HG03354 (cell line): ENCODE results near the gene KCNK4.

Experiments
- ATAC-seq: cut with Tn5 transposase; IDR thresholded peaks from one replicate; pipeline ENCODE4 v1.9.1; 2021; ENCODE audit warnings: mild to moderate bottlenecking; ENCODE audit not compliant: unreplicated experiment, poor library complexity, severe bottlenecking

The KCNK4 gene

DNA sequence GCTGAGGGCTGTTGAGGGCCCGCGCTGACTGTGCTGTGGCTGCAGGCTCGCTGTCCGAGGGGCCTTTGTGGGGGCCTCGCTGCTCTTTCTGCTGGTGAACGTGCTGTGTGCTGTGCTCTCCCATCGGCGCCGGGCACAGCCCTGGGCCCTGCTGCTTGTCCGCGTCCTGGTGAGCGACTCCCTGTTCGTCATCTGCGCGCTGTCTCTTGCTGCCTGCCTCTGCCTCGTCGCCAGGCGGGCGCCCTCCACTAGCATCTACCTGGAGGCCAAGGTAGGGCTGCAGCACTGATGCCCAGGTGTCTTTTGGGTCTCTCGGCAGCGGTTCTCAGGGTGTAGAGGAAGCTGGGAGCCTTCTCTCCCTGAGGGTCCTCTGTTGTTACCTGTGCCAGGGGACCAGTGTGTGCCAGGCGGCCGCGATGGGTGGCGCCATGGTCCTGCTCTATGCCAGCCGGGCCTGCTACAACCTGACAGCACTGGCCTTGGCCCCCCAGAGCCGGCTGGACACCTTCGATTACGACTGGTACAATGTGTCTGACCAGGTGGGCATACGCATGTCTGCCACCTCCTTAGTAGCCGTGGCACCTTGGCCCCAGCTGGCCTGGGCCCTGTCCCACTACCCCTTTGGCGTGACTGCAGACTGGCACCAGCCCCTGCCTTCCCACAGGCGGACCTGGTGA is 3.3 kb upstream of the KCNK4 start:
- ATAC-seq: no peak

DNA sequence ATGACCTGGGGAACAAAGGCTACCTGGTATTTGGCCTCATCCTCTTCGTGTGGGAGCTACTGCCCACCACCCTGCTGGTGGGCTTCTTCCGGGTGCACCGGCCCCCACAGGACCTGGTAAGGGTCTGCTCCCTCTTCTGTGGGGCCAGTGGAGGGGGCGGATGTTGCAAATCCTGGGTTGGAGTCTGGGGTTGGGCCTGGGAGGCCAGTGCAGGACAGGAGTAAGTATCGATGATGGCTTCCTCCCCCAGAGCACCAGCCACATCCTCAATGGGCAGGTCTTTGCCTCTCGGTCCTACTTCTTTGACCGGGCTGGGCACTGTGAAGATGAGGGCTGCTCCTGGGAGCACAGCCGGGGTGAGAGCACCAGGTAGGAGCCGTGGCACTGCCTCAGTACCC is 2.8 kb upstream of the KCNK4 start:
- no peak for ATAC-seq

DNA sequence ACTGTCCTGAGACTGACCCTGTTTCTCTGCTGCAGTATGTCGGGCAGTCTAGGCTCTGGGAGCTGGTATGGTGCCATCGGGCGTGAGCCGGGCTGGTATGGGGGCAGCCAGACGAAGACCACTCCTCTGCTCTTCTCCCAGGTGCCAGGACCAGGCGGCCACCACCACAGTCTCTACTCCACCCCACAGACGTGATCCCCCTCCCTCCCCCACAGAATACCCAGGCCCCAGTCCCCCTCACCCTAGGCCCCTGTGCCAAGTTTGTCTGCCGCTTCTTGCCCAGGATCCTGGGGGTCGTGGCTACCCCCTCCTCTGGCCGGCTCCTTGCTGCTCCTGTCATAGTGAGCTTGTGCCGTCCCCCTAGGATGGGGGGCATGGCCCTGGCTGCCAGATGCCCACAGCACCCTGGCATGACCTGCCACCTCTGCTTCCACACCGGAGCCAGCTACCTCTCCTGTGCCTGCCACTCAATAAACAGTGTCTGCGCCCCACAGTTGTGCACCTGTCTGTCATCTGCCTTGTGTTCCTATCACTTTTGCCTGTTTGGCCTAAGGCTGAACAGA is 2.0 kb upstream of the KCNK4 start:
- ATAC-seq: no peak

DNA sequence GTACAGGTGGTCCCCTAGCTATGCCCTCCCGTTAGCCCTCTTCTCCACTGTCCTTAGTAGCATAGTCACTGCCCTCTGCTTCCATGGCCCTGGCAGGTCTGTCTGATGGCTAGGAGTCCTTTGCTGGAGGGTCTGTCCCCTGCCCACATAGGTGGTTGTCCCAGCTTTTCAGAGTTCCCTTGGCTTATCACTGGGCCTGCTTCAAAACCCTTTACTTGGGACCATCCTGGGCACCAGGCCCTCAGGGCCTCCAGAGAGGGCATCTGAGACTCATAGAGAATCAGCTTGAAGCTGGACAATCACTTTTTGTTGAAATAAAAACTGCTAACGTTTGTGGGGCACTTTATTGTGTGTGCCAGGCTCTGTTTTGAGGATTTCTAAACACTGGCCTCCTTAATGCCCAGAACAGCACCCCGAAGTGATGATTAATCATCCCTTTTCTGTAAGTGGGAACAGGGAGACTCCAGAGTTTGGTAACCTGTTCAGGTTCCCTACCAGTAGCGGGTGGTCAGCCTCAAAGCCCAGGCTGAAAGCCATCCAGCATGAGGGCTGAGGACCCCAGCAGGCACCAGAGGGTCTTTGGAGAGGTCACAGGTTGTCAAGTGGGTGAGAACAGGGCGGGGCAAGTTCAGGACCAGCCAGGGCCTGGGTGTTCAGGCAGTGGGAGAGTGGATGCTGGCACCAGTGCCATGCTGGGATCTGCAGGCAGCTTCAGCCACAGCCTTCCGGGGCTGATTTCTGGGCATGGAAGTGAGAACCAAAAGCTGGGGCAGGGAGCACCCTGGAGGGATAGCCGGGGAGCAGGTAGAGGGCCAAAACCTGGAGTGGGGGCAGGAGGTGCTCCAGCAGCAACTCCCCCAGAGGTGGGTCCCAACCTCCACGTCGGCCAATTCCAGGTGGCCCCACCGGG is 495 bp upstream of the KCNK4 start:
- ATAC-seq: no peak

DNA sequence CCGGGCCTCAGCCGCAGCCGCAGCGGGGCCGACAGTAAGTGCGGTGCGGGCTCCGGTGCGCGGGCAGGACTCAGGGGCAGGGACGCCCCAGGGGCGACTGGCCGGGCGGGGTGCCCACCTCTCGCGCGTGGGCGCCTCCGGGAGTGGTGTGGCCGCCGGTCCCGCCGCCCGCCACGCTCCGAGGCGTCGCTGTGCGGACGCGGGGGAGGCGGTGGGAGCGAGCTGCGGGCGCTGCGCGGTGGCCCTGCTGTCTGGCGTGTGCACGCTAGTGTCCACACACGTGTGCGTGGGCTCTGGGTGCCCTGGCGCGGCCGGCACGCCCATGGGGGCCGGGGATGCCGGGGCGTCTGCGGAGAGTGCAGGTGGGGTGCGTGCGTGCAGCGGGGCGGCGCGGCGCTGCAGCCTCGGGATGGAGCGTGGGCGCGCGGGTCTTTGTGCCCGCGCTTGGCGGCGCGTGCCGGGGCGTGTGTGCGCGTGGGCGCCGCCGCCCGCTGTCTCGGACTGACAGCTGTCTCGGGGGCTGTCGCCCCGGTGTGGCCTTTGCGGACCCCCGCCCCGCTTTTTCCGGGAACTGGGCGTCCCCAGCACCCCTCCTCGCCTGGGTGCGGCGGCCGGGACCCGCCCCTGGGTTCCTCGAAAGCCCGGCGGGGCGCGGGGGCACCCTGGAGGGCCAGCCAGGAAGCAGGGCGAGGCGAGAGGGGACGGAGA is 804 bp downstream of the KCNK4 start:
- no peak for ATAC-seq

DNA sequence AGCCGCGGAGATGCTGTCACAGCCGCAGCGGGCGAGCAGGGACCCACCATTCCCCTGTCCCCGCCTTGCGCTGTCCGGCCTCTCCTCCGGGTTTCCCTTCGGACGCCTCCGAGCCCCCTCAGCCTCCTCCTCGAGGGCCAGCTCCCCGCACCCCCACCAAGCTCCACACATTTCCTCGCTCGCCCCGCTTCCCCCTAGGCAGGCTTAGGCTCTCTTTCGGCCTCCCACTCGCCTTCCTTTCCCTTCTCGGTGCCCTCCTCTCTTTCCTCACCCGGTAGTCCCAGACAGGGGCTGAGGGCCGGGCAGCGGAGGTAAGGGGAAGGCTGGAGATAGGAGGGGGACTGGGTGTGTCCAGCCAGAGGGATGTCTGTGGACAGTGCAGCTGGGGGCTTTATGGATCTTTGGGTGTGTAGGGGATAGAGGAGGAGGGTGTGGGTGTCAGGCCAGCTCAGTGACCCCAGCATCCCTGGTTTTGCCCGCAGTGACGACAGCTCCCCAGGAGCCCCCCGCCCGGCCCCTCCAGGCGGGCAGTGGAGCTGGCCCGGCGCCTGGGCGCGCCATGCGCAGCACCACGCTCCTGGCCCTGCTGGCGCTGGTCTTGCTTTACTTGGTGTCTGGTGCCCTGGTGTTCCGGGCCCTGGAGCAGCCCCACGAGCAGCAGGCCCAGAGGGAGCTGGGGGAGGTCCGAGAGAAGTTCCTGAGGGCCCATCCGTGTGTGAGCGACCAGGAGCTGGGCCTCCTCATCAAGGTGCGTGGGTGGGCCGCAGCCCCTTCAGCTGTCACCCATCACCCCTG is 1.6 kb downstream of the KCNK4 start:
- no peak for ATAC-seq

DNA sequence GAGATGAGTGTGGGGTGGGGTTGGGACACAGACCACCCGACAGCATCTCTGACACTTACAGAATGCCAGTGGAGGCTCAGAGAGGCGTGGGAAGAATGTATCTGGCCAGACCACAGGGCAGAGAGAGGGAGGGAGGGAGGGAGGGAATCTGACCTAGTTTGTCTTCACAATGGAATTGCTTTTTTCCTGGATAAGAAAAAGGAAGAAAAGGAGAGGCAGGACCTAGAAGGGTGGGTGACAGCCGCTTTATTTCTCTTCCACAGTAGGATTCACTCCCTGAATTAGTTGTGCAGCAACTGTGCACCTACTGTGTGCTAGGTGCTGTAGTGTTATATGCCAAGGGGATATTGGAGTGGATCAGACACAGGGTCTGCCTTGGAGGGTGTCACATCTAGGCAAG is 3.7 kb downstream of the KCNK4 start:
- ATAC-seq: no peak

DNA sequence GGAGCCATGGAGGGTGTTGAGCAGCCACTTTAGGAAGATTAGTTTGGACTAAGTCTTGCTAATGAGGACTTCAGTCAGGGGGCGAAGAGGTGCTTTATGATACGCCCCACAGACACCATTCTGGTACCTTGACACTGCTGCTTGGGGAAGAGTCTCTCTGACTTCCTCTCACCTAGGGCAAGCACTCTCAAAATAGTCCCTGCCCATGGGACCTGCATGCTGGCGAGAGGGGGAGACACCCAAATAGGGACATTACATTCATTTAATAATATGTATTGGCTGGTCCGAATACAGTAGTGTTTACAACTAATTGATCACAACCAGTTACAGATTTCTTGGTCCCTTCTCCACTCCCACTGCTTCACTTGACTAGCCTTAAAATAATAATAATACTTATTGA is 4.7 kb downstream of the KCNK4 start:
- ATAC-seq: no peak

DNA sequence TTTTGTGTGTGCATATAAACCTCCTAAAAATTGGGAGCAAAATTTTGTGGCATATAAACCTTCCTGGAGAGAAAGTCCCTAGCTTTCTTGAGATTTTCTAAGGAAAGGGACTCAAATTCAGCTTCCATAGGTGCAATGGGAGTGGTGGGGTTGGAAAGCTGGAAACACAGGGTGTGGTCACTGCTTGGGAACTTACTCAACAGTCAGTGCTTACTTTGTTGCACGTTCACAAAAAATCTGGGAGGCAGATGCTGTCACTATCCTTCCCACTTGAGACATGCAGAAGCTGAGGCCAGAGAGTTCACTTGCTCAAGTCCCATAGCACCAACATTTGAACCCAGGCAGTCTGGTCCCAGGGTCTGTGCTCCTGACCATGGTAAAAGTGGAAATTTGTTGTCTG is 5.1 kb downstream of the KCNK4 start:
- no peak for ATAC-seq

DNA sequence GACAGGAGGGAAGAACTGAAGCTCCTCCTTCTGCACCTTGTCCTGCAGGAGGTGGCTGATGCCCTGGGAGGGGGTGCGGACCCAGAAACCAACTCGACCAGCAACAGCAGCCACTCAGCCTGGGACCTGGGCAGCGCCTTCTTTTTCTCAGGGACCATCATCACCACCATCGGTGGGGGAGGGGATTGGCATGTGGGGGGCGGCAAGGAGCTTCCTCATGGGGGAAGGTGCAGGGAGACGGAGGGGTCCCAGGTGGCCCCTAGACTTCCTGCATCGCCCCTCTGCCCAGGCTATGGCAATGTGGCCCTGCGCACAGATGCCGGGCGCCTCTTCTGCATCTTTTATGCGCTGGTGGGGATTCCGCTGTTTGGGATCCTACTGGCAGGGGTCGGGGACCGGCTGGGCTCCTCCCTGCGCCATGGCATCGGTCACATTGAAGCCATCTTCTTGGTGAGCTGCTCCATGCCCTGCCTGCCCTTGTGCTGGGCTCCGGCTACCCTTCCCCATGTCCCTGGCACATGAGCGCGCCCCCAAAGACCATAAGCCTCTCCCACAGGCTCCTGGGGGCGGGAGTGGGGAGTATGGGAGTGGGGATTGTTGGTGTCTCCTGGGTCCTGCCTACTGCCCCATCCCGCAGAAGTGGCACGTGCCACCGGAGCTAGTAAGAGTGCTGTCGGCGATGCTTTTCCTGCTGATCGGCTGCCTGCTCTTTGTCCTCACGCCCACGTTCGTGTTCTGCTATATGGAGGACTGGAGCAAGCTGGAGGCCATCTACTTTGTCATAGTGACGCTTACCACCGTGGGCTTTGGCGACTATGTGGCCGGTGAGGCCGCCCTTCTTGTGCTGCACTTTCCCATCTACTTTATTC is 6.0 kb downstream of the KCNK4 start:
- ATAC-seq: no peak

DNA sequence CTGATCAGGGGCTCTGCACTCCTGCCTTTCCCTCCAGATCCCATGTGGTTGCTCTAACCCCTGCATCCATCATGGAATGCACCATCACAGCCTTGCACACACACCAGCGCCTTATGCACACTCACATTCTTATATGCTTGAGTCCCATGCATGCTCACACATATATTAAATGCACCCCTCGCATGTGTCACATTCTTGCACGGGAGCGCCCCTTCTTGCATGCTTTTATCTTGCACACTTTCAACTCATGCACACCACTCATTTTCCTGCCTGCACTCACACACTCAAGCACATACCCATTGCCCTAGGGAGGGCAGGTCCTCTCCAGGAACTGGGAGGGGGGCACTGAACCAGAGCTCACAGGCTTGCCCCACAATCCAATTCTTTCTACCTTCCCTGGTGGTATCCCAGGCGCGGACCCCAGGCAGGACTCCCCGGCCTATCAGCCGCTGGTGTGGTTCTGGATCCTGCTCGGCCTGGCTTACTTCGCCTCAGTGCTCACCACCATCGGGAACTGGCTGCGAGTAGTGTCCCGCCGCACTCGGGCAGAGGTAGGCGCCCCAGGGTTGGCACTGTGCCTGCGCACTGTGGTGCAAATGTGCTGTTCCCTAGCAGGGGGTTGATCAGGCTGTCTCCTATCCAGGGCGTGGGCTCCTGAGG is 6.7 kb downstream of the KCNK4 start:
- no peak for ATAC-seq

DNA sequence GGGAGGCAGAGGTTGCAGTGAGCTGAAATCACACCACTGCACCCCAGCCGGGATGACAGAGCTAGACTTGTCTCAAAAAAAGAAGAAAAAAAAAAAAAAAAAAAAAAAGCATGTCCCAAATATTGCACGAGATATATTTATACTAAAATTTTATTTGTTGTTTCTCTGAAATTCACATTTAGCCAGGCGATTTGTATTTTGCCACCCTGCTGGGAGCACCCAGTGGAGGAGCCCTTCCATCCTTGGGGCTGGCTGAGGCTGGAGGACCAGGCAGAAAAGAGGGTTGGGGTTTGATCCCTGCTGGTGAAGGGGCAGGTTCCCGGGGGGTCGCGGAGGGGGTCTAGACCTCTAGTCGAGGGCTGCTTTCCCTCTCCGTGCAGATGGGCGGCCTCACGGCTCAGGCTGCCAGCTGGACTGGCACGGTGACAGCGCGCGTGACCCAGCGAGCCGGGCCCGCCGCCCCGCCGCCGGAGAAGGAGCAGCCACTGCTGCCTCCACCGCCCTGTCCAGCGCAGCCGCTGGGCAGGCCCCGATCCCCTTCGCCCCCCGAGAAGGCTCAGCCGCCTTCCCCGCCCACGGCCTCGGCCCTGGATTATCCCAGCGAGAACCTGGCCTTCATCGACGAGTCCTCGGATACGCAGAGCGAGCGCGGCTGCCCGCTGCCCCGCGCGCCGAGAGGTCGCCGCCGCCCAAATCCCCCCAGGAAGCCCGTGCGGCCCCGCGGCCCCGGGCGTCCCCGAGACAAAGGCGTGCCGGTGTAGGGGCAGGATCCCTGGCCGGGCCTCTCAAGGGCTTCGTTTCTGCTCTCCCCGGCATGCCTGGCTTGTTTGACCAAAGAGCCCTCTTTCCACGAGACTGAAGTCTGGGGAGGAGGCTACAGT is 8.1 kb downstream of the KCNK4 start:
- no peak for ATAC-seq

DNA sequence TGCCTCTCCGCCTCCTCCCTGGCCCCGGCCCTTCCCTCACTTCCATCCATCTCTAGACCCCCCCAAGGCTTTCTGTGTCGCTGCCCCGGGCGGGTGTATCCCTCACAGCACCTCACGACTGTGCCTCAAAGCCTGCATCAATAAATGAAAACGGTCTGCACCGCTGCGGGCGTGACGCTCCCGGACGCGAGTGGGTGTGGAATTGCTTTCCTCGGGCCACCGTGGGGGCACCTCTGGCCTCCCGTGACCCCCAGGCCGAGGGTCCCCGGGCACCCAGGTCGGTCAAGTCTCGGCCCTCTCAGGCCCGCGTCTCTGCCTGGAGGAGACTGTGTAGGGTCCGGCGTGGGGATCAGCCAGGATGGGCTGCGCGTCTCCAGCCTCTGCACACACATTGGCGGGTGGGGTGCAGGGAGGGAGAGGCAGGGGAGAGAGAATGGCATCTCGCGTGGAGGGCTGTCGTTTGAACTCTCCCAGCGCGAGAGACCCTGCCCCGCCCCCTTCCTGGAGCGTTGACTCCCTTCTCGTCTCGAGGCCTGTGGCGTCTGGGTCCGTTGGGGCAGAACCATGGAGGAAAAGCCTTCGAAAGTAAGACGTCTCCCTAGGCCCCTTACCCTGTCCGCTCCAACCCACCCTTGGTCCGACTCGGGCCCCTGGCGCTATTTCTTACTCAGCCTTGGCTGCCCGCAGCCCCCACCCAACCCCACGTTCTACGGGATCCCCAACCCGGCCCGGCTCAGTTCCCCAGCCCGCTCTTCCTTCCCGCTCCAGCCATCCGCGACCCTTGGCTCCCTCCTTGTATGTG is 8.9 kb downstream of the KCNK4 start, which contains the start of gene CATSPERZ:
Gene CATSPERZ, plus strand, starts transcription at position 512 of the 802 bp plus-strand sequence. Its CDS starts 53 bp downstream, at position 565.
- no peak for ATAC-seq

DNA sequence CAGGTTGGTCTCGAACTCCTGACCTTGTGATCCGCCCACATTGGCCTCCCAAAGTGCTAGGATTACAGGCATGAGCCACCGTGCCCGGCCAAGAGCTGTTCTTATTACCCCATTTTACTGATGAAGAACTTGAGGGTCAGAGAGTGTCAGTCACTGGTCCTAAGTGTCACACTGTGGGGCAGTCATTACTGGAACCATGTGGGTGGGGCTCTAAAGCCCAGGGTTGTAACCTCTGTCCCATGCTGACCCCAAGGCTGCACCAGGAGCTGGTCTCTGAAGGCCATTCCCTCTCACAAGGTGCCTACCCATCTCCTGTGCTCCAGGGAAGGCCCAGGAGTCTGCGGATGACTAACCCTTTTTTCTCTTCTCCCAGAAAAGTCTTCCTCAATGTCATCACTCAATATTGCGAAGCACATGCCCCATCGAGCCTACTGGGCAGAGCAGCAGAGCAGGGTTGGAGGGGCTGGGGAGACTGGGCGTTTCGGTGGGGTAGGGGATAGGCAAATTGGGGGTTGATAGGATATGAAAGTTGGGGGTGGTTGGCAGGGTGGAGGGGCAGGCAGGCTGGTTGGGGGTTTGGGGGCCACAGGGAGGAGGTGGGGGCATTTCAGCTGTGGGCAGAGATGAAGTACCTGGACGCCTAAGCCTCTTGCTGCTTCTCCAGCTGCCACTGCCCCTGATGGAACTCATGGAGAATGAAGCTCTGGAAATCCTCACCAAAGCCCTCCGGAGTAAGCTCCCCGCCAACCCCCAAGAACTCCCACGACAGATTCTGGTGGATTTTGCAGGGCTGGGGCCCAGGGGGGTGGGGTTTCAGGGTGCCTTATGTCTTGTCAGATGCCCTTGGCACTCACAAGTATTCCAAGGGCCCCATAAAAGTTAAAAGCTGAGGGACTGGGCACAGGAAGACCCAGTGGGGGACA is 12.3 kb downstream of the KCNK4 start:
- no peak for ATAC-seq

DNA sequence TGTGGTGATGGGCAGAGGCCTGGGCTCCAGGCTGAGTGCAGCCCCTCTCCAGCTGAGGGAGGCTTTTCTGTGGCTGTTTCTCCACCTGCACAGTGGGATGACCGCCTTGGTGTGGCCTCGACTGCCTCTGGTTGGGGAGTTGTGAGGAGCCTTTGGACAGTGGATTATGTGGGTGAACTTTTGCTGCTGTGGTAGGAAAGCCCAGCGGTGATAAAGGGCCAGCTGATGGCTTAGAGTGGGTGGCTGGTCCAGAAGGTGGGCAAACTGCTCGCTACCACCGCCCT is 12.9 kb downstream of the KCNK4 start:
- ATAC-seq: no peak
